HG03175 (cell line): Measurements from ENCODE around the gene ZMIZ1.
"Not testable (repeated sequence)": the region's sequence is repeated elsewhere in the genome, so short reads cannot be mapped to it uniquely, and the experiment has no call there.

Experiments
- ATAC-seq: cut with Tn5 transposase; IDR thresholded peaks from one replicate; pipeline ENCODE4 v1.9.1; 2021; ENCODE audit warnings: mild to moderate bottlenecking, moderate library complexity; ENCODE audit not compliant: unreplicated experiment

The ZMIZ1 gene

DNA sequence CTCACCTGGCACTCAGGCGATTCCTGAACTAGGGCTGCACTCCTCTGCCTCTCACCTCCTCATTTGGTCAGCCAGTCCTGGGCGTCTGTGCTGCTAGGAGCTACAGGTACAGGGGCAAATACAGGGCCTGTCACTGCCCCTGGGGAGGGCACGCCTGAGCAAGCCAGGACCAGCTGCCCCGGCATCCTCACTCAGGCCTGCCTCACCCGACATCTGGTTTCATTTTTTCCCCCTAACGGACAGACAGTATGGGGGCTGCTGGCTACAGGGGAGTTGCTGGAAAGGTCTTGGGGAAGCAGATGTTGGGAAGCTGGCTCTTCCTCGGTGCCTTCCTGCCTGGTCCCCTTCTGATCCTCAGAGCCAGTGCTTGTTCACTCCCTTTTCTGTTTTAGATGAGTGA, 201.2 kb downstream of the ZMIZ1 start:
- ATAC-seq = no peak

DNA sequence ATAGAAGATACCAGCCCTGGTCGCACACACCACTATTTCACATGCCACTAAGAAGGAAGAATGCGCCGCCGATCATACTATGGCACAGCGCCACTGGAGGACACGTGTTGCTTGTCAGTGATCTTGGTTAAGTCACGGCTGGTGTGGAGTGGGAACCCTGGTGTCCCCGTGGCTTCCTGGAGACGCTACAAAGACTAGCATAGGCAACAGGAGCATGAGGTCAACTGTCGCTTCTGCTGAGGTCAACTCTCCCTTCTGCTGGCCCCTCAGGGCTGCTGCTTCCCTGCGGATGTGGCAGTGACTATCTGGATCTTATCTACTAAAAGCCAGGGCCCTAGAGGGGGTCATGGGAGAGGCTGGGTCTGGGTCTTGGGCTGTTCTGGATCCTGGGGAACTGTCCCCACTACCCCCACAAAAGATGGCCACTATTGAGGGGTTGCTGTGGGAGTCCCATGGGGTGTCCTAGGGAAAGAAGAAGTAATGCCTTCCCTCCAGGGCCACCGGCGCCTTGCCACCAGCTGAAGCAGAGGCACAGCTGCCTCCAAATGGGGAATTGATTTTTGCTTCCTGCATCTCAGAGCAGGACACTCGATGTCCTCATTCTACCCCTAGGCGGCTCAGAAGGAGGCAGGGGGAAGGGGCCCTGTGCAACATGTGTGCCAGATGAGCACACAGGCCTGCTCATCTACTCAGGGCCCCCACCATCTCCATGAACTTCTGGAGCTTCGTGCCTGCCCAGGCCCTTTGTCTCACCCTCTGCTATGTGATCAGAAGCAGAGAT, 201.9 kb downstream of the ZMIZ1 start:
- ATAC-seq = no peak

DNA sequence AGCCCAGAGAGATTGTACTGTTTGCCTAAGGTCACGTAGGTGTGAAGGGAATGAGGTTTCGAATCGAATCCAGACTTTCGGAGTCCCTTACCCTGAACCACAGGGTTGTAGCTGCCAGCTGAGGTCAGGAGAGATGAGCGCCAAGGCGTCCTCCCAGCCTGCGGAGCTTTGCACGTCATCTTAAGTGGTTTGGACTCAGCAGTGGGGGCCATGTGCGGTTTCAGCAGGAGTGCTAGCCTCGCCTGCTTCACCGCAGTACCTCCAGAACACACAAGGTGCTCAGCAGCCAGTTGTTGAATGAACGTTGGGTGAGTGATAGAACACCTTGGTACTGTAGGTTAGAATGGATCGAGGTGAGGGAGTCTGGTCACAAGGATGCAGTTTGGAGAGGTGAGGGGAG, 203.6 kb downstream of the ZMIZ1 start:
- ATAC-seq = no peak

DNA sequence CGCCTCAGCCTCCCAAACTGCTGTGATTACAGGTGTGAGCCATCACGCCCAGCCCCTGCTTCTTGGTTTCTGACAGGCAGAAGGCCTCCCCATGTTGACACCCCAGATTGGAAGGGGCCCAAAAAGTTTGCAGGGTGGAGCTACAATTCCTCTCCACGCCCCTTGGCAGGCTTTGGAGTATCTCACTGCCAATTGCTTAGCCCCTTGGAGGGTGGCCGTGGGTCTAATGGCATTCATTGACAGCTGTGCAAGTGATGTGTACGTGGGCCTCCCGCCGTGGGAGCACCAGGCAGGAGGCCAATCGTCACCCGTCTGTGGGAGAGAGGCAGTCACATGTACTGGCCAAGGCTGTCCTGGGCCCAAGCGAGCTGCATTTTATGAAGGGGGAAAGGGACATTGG, 204.8 kb downstream of the ZMIZ1 start:
- ATAC-seq = no peak

DNA sequence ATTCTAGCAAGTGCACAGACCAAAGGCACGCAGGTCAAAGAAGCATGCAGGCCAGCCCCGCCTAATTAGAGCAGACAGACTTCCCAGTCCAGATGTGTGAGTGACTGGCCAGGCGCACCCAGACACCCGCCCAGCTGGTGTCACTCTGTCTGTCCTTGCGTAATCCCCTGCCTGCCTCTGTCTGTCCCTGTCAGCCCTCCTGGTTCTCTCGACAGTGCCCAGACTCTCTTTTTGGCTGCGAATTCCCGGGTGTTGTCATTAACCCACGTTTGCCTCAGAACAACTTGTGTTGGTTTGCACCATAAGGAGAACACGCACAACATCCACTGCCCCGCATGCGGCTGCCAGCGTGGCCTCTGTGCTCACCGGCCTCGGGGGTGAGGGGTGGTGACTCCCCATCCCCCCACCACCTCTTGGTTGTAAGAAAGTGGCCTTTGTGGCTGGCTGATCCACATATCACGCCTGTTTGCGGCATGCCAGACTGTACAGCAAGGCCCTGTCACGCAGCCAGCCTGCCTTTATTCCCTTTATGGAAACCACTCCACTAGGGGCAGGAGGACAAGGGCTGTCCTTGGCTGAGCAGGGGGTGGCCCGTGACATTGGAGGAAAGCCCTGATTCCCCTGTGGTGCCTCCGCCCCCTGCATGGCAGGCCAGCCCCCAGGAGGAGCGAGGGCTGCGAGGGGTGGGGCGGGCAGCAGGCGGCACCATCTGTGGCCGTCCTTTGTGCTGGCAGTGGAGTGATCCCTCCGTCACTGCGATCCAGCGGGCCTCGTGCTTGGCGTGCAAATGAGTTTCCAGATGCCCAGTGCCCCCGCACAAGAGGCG, 205.7 kb downstream of the ZMIZ1 start:
- ATAC-seq = no peak

DNA sequence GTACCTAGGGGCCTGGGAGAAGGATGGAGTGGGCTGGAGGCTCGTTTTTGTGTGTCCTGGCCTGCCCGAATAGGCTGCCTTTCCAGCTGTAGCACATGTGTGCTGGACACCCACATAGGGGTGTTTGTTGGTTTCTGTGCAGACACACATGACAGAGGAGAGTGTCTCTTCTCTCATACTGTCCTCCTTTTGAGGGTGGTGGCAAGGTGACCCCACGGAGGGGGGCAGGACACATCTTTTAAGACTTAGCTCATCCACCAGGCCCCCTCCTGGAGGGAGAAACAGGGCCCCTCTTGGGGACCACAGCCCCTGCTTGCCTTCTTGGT, 206.3 kb downstream of the ZMIZ1 start:
- no peak for ATAC-seq

DNA sequence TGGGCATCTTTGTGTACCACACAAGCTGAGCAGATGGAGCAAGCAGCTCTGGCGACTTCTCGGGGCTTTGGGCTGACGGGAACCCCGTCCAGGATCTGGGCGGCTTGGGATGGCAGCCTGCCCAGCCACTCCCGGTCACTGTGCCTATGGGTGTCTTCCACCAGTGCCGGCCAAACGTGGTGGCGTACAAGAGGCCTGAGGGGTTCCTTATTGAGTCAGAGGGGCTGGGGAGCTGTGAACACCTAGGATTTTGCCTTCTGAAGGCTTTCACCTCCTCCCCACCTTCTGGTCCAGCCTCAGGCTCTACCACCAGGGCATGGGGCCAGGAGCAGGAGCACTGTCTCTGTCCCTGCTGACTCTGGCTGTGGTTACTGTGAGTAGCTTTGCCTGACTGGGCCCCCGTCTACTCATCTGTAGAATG, 206.7 kb downstream of the ZMIZ1 start:
- no peak for ATAC-seq

DNA sequence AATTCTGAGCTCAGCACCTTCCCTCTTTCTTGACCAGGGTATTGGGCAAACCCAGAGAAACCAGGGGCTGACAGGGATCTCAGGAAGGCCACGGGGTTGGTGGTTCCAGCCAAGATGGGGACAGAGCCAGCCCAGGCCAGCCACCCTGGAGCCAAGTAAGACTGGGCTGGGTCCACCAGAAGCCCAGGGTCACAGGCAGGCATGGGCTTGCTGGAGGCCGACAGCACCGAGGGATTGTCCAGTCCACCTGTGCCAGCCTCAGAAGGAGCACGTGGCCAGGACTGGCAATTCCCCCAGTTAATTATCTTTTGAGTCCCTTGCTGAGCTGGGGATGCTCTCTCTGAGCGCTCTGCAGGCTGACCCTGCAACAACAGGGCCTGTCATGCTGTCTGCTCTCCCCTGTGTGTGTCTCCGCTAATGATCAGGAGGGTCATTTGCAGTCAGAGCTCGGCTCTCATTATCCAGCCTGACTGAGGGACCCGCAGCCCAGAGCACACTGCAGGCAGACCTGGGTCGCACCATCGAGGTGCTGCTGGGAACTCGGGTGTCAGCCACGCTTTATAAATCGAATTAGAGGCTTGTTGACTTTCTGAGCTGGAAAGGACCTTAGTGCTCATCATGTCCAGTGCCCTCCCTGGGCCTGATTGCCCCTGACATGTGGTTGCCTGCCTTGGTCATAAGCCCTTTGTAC, 209.0 kb downstream of the ZMIZ1 start:
- no peak for ATAC-seq

DNA sequence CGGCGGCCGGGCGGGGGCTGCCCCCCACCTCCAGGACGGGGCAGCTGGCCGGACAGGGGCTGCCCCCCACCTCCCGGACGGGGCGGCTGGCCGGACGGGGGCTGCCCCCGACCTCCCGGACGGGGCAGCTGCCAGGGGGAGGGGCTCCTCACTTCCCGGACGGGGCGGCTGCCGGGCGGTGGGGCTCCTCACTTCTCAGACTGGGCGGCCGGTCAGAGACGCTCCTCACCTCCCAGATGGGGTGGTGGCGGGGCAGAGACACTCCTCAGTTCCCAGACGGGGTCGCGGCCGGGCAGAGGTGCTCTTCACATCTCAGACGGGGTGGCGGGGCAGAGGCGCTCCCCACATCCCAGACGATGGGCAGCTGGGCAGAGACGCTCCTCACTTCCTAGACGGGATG, 210.3 kb downstream of the ZMIZ1 start:
- not testable (repeated sequence) for ATAC-seq

DNA sequence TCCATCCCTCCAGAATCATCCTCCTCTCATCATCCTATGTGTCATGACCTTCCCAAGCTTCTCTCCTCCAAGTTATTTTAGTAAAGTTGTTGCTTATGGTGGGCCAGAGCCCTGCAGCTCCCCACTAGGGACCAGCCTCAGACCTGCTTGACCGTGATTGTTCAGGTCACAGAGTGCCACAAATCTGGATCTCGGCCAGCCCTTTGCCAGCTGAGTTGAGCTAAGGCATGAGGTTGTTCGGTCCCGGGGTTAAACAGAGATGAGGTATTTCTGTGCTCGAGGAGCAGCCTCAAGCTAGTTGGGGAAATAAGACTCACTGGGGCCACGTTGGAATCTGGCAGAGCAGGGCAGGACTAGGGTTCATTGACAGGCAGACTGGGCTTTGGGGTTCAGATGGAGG, 212.2 kb downstream of the ZMIZ1 start:
- ATAC-seq = no peak

DNA sequence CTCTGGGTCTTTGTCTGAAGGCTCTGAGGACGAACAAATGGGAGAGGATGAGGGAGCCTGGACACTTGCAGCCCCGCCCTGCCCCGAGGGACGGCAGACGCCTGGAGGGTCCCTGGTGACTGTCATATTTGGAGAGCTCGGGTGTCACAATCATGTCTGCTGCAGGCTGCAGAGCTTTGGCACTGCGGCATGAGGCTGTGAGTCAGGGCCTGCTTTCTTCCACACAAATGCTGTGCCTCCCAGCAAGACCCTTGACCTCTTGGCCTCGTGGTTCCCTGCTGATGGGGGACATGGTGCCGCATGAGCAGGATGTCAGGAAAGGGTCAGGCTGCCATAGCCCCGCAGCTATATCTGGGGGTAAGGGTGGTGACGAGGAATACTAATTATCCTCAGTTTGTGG, 213.6 kb downstream of the ZMIZ1 start:
- no peak for ATAC-seq

DNA sequence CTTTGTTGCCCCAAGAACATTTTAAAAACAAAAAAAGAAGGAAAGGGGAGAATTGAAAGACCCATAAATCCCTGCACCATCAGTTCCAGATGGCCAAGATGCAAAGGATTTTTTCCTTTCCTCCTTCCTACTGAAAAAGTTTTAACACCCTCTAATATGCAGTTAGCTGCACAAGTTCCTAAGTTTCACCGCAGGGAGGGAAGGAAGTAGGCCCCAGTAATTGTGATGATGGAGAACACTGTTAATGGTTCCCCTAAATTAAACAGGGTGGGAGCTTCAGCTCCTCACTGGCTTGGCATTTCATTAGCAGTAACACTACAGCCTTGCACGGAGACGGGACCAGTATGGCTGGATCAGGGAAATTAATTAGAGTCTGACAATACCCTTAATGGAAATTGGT, 214.8 kb downstream of the ZMIZ1 start:
- ATAC-seq = no peak

DNA sequence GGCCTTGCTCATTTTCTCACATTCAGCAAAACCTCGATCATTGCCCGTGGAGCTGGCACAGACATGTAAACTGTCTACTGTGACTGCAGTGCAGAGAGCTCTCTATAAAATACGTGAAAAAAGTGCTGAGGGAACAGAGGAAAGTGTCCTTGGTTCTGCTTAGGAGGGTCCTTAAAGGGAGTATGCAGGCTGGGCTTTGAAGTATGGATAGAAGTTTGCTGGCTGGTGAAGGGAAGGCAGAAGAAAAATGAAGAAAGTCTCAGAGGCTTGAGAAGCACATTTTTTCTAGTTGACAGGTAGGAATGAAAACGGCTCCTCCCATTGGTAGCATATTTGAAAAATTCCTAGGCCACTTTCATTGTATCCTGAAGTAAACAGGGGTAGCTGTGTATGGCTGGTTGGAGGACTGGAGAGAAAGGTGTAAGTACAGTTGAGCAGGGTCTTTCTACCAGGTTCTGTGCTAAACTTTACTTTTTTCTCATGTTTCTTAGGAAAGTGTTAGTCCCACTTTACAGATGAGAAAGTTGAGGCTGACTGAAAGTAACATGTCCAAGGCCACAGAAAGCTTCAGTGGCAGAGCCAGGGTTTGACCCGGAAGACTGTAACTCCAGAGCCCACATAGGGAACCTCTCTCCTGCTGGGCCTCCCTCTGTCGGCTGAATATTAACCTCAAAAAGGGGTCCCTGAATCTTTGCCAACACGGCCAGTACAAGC, 215.5 kb downstream of the ZMIZ1 start:
- ATAC-seq = no peak

DNA sequence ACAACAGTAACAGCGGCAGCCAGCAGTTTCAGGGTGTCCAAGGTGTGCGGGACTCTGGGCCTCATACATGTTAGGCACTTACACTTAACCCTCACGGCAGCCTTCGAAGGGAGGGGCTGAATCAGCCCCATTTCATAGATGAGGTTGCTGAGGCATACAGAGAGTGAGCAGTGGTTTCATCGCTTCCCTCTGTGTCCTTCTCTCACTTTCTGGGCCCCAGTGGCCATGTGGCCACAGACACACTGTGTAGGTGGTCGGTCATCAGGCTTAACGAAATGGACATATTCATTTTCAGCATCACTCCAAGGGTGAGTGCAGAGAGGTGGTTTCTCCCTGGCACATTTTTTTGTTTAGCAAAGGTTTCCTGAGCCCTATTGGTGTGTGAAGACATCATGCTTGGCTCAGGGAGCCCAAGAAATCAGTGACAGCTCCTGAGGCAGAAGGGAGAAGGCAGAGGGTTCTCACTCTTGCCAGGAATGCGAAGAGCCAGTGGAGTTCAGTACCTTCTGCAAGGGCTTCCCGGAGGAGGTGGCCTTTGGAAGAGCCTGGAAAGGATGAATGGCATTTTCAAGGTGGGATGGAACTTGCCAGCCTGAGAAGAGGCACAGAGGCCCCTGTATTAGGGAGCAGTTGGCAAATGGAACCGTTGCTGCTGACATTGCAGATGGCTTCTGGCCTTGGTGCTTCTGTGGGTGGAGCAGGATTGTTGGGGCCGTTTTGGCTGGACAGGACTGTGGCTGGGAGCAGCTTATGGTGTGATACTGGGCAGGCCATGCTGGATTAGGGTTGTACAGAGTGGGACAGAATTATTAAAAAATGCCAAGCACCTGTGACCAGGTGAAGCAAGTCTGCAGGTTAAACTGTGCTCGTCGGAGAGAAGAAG, 216.8 kb downstream of the ZMIZ1 start:
- peak; percentile 54 for ATAC-seq

DNA sequence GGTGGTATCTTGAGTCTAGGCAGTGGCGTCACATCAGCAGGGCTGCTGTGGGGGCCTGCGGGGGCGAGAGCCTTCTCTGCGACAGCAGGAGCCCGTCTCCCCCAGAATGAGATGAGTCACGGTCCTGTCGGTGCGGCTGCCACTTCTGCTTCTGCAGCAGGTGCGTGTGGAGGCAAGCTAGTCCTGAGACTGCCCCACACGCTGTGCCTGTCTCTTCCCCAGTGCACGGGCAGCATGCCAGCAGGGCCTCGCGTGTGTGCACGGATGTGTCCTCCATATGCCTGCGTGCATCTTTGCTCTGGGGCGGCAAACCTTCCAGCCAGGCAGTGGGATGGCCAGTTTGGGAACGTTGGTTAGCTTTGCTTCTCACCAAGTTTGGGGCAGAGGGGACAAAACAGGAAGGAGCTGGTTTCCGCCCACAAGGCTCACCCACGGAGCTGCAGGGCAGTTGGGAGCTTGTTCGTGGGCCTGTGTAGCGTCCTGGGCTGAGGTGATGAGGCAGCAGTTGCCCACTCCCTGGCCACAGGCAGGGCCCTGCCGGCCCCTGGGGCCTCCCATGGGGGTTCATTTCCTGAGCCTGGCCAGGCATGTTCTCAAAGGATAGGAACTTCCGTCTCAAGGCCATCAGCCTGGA, 217.7 kb downstream of the ZMIZ1 start:
- ATAC-seq = peak; percentile 89

DNA sequence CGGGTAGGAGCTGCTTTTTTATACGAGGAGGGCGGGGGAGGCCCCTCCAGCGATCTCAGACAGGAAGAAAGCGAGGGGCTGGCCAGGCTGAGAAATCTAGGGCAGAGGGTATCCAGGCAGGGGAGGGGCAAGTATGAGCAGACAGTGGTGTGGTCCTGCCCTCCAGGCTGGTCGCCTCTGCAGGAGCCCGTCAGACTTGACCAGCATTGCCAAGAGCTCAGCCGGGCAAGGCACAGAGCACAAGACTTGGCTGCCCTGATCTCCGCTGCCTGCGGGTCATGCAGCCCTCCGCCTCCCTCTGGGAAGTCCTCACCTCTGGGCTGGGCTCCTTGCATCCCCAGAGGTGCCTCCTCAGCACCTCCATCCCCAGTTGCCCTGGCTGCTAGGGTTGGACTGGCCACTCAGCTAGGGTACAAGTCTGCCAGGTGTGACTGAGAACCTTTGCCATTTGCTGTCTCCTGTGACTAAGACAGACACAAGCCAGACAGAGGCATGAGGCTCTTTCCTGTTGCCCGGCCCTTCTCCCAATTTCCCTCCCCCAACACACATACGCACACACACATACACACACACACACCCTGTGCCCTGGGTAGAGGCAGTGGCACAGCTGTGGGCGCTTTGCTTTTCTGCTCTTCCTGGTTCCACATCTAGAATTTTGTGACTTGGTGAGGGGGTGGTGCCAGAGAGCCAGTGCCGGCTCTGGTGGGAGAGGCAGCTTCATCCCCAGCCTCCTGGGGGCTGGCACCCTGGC, 219.4 kb downstream of the ZMIZ1 start:
- ATAC-seq = no peak

DNA sequence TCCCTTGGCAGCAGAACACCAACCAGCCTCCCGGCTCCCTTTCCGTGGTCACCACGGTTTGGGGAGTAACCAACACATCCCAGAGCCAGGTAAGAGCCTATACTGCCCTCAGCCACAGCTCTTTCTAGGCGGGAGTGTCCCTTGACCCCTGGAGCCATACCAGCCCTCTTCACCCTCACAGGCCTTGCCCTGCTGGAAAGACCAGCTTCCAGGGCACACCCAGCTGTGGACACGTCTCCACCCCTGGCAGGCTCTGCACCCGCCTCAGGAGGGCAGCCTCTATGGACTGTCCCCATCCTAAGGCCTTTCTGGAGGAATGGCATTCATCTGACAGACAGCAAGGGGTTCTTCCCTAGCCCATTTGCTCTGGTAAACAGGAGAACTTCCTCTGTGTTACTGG, 221.0 kb downstream of the ZMIZ1 start:
- ATAC-seq = no peak

DNA sequence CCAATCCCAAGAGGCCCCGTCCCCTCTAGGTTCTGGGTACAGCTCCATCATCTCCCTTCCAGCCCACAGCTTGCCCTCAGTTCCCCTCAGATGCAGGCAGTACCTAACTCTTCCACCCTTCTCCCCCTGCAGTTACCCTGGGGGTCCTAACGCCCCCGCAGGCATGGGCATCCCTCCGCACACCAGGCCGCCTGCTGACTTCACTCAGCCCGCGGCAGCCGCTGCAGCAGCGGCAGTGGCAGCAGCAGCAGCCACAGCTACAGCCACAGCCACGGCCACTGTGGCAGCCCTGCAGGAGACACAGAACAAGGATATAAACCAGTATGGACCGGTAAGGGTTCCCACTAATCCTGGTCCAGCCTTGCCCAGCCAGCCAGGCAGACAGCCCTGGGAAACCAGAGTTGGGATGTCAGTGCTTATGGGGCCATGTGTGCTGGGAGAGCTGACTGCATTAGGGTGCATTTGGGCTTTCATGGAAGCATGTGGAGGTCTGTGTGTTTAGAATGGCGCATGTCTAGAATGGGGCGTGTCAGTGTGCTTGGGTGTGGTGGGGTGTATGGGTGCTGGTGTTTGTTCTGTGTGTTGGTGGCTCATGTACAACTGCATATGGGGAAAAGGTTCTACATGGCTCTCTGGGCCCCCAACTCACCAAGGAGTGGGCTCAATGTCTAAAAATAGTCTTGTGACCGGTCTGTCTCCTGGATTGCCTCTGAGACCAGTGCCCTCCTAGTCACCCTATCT, 223.4 kb downstream of the ZMIZ1 start:
- no peak for ATAC-seq
